ENCODE measurements around the gene MYO7B. TPM values are rescaled to one million over a fixed set of nuclear protein-coding genes. Genes with fewer than 3 reads are reported as not detected.

MYO7B gene
- total RNA-seq, 4 donors from 2014 or later, result 0.27 to 0.77 (median 0.54) TPM; not detected in 1

GRCh38 chr2:127661949-127662510, 126.5 kb downstream of the MYO7B start:
- Histone ChIP-seq H3K9me3 (no peaks in the 10 kb centered on the region), H3K4me1 (peaks cover 10 to 100% (median 75%) of the 10 kb centered on the region in 3 donors), H3K4me3 (no peak overlapping the region), H3K27me3 (no peaks in the 10 kb centered on the region), H3K36me3 (peaks cover 0 to 17% of the 10 kb centered on the region in 2 donors), H3K27ac (peak overlapping the region; percentile 73 to 98 (median 88))
- no CpG with 5 or more reads among the region's 9 CpGs for WGBS, 2 donors (ENCODE audit: low coverage in 1 of 2)
- TF ChIP-seq, protein P1, sequence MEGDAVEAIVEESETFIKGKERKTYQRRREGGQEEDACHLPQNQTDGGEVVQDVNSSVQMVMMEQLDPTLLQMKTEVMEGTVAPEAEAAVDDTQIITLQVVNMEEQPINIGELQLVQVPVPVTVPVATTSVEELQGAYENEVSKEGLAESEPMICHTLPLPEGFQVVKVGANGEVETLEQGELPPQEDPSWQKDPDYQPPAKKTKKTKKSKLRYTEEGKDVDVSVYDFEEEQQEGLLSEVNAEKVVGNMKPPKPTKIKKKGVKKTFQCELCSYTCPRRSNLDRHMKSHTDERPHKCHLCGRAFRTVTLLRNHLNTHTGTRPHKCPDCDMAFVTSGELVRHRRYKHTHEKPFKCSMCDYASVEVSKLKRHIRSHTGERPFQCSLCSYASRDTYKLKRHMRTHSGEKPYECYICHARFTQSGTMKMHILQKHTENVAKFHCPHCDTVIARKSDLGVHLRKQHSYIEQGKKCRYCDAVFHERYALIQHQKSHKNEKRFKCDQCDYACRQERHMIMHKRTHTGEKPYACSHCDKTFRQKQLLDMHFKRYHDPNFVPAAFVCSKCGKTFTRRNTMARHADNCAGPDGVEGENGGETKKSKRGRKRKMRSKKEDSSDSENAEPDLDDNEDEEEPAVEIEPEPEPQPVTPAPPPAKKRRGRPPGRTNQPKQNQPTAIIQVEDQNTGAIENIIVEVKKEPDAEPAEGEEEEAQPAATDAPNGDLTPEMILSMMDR (IDR thresholded peaks at IDR 0.05), result peak in 2 of 4 experiments; percentile 17 to 36
- TF ChIP-seq POLR2AphosphoS5 (IDR thresholded peaks at IDR 0.05), result no peak
- peak; percentile 40 for ATAC-seq

- peaks cover 10 to 91% (median 65%) of the 10 kb centered on the region in 3 donors for H3K4me1 ChIP-seq
- no peak for ATAC-seq
Measured at GRCh38 chr2:127662937-127663565, 127.6 kb downstream of the MYO7B start.

GRCh38 chr2:127663566-127664064, 128.1 kb downstream of the MYO7B start:
- no peak for ATAC-seq
- Histone ChIP-seq H3K27ac (peak overlapping the region; percentile 70 to 98 (median 82)), H3K27me3 (no peaks in the 10 kb centered on the region)

More at GRCh38 chr2:127662937-127663565, 127.6 kb downstream of the MYO7B start:
- H3K27ac ChIP-seq, result peak overlapping the region; percentile 70 to 98 (median 82)
- TF ChIP-seq, protein P1 (IDR thresholded peaks at IDR 0.05), result no peak
- TF ChIP-seq POLR2AphosphoS5 (IDR thresholded peaks at IDR 0.05), result no peak
- no peak for TF ChIP-seq EP300 (IDR thresholded peaks at IDR 0.05)
- no peak for TF ChIP-seq POLR2A (IDR thresholded peaks at IDR 0.05)
- peaks cover 0 to 9% of the 10 kb centered on the region in 2 donors for H3K36me3 ChIP-seq
- peak overlapping the region in 1 of 2 donors; percentile 54 for H3K4me3 ChIP-seq
- no peaks in the 10 kb centered on the region for H3K27me3 ChIP-seq
- H3K9me3 ChIP-seq, result no peaks in the 10 kb centered on the region
- WGBS, 2 donors (ENCODE audit: low coverage in 1 of 2), result 8 to 14% methylated on average over 2 to 4 of the region's 9 CpGs

DNA sequence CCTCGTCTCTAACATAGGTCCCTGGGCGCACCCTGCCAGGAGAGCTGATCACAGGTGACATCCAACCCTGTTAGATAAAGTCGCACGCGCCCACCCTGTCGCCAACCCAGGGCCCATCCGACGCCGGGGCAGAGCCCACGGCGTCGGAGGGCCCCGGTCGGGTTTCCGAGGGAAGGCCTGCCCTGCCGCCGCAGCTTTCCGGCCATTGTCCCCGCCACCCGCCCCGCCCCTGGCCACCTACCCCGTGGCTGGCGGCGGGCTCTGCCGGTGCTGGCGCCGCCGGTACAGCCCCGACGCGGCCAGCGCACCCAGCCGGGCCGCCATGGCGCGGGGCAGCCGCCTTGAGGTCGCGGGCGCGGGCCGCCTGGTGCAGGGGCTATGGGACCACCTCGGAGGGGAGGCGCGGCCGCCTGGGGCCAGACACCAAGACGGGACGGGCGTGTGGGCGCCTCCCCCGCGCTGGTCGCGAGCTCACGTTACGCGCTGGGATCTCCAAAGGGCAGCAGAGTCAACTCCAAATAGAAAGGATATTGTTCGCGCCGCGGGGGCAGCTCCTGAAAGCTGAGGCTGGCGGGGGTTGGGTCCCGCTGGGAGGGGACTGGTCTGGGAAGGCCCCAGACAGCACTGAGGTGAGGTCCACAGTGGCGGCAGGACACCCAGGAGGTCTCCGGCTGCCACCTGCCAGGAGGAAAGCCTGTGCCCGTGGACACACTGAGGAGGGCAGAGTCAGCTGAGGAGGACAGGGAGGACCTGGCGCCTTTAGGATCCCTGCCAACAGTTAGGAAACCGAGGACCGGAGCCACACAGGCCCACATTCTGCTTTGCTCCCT, 128.8 kb downstream of the MYO7B start:
- peaks cover 10 to 86% (median 53%) of the 10 kb centered on the region in 3 donors for H3K4me1 ChIP-seq
- peaks cover 0 to 9% of the 10 kb centered on the region in 2 donors for H3K36me3 ChIP-seq
- ATAC-seq, result no peak
- H3K27ac ChIP-seq, result peak overlapping the region; percentile 70 to 98 (median 82)
- WGBS, 2 donors (ENCODE audit: low coverage in 1 of 2), result 0% methylated on average over 1 of the region's 69 CpGs; no CpG with 5 or more reads in 1 of the 2 donors
- no peaks in the 10 kb centered on the region for H3K27me3 ChIP-seq
- peak overlapping the region; percentile 2 to 54 for H3K4me3 ChIP-seq
- TF ChIP-seq EP300 (IDR thresholded peaks at IDR 0.05) (no peak), POLR2AphosphoS5 (IDR thresholded peaks at IDR 0.05) (no peak), POLR2A (IDR thresholded peaks at IDR 0.05) (peak in 1 of 2 donors; percentile 17)
- TF ChIP-seq, protein P1 (IDR thresholded peaks at IDR 0.05), result no peak
- H3K9me3 ChIP-seq, result no peaks in the 10 kb centered on the region

More at GRCh38 chr2:127663566-127664064, 128.1 kb downstream of the MYO7B start:
- Histone ChIP-seq H3K36me3 (peaks cover 0 to 9% of the 10 kb centered on the region in 2 donors), H3K4me1 (peaks cover 10 to 86% (median 60%) of the 10 kb centered on the region in 3 donors), H3K9me3 (no peaks in the 10 kb centered on the region), H3K4me3 (peak overlapping the region; percentile 2 to 54)
- no peak for TF ChIP-seq EP300 (IDR thresholded peaks at IDR 0.05)
- TF ChIP-seq, protein P1 (IDR thresholded peaks at IDR 0.05), result no peak
- no peak for TF ChIP-seq POLR2AphosphoS5 (IDR thresholded peaks at IDR 0.05)
- TF ChIP-seq POLR2A (IDR thresholded peaks at IDR 0.05), result no peak
- 40 to 70% methylated on average over 1 to 3 of the region's 6 CpGs for WGBS, 2 donors (ENCODE audit: low coverage in 1 of 2)

All from gastroesophageal sphincter (tissue), 4 donors.